Kidney (tissue), 14 donors: Measurements from ENCODE around the gene SCART1. TPM values are rescaled to one million over a fixed set of nuclear protein-coding genes. Genes with fewer than 3 reads are reported as not detected.
"Not testable (repeated sequence)": the region's sequence is repeated elsewhere in the genome, so short reads cannot be mapped to it uniquely, and the experiment has no call there.

ENCODE experiments used
- DNase-seq, 5 donors: peaks; one replicate each; pipeline ENCODE4 v3.0.0-alpha.2; 2013 to 2020
- FAIRE-seq: peaks from 2 replicates; lab custom pipeline; 2012; peaks lifted over from hg19 to GRCh38; lab: Jason Lieb, UNC
- H3K27ac ChIP-seq, 2 donors: one replicate each; pipeline ENCODE4 v1.7.0; 2013; ENCODE audit warnings: low read depth in 2 of 2, low read length in 2 of 2, inconsistent platforms in 1 of 2
- H3K27me3 ChIP-seq: one replicate; pipeline ENCODE4 v1.7.1; 2013; ENCODE audit warnings: low read length, inconsistent platforms; ENCODE audit not compliant: control insufficient read depth, insufficient read depth
- H3K36me3 ChIP-seq, 3 donors: one replicate each; pipeline versions ENCODE4 v1.7.0 to v1.7.1; 2013; ENCODE audit warnings: low read length in 3 of 3, control low read depth in 1 of 3, inconsistent platforms in 1 of 3; ENCODE audit not compliant: insufficient read depth in 3 of 3, control insufficient read depth in 2 of 3
- H3K4me1 ChIP-seq, 3 donors: one replicate each; pipeline versions ENCODE4 v1.7.0 to v1.7.1; 2013; ENCODE audit warnings: low read length in 3 of 3, inconsistent platforms in 1 of 3, low read depth in 1 of 3; ENCODE audit not compliant: control insufficient read depth in 2 of 3, insufficient read depth in 2 of 3
- H3K4me3 ChIP-seq, 3 donors: one replicate each; pipeline versions ENCODE4 v1.7.0 to v1.8.1; 2013; ENCODE audit warnings: low read length in 3 of 3, control low read depth in 1 of 3, inconsistent platforms in 1 of 3
- H3K9ac ChIP-seq, 3 donors: one replicate each; pipeline versions ENCODE4 v1.7.0 to v1.7.1; 2013; ENCODE audit warnings: low read length in 3 of 3, control low read depth in 1 of 3, inconsistent platforms in 1 of 3
- H3K9me3 ChIP-seq, 3 donors: one replicate each; pipeline versions ENCODE4 v1.7.0 to v1.7.1; 2013; ENCODE audit warnings: low read length in 3 of 3, control low read depth in 1 of 3, inconsistent platforms in 1 of 3; ENCODE audit not compliant: control insufficient read depth in 2 of 3, insufficient read depth in 1 of 3
- intact Hi-C: fragments of 100-400 bp; cut with DNase I; formaldehyde crosslinking; loops from one replicate; pipeline ENCODE4 v1.11.1; 2022
- polyA plus RNA-seq: library from polyadenylated mRNA; stranded (reverse); fragments of 350-450 nt; fragmentation: Illumina TruSeq; extraction: RNeasy Lipid Tissue Mini Kit (QIAGEN cat#74804); gene quantifications from one replicate; pipeline ENCODE4 v1.2.3, GENCODE V29; 2014; ENCODE audit warnings: low read depth, low replicate concordance; ENCODE audit not compliant: insufficient read depth
- total RNA-seq: library from RNA; stranded (reverse); fragmentation: NEBNext Ultra II Directional; extraction: Animal tissue kit (Norgen Biotek cat#: 25700); gene quantifications from one replicate; pipeline ENCODE4 v1.2.1, GENCODE V29; 2021
- TF ChIP-seq, protein P1 (sequence below): IDR thresholded peaks from 3 replicates; pipeline ENCODE4 v1.5.1; 2012; ENCODE audit warnings: mild to moderate bottlenecking, moderate library complexity, borderline replicate concordance; ENCODE audit not compliant: insufficient read depth; ENCODE audit errors: extremely low read depth
- donor health status: control.
- donor health status: control.
- donor health status: control.
- donor health status: control.
- donor health status: control.
- donor health status: DM: yes; HTN: yes; CAD: no.
- donor health status: Normal renal cell carcinoma (clear cell type).

The SCART1 gene
- total and polyA plus RNA-seq, 2 donors from 2014 or later = 0.37 to 3.9 TPM

DNA sequence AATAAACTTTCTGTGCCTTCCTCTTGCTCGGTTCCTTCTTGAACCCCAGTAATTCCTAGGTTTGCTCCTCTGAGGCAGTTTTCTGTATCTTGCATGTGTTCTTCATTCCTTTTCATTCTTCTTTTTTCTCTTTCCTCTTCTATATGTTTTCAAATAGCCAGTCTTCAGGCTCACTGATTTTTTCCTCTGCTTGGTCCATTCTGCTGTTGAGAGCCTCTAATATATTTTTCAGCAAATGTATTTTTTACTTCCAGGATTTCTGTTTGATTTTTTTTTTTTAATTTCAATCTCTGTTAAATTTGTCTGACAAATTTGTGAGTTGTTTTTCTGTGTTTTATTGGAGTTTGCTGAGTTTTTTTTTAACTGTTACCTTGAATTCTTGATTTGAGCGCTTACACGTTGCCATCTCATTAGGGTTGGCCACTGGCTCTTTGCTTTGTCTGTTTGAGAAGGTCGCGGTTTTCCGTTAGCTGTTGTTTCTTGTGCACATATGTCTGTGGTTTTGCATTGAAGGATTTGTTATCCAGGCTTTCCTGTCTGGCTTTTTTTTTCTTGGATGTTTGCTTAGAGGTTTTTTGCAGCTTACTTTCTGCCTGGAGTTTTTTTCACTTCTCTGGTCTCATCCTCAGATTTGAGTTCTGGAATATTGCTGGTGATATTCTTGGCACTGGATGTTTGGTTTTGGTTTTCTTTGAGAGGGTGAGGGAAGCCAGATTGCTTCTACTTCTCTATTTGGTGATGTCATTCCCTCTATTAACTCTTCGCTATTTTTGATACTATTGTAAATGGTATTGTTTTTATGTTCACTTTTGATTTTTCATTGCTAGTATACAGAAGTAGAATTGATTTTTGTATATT is 42.0 kb upstream of the SCART1 start:
- no peak for DNase-seq
- H3K27ac ChIP-seq = no peak overlapping the region
- H3K9ac ChIP-seq = no peak overlapping the region
- H3K27me3 ChIP-seq = no peaks in the 10 kb centered on the region
- no peak for FAIRE-seq
- H3K4me1 ChIP-seq = no peaks in the 10 kb centered on the region
- intact Hi-C loops = no loop called here
- peaks cover 4 to 12% (median 6%) of the 10 kb centered on the region in 3 donors for H3K9me3 ChIP-seq
- H3K4me3 ChIP-seq = no peak overlapping the region
- TF ChIP-seq, protein P1, sequence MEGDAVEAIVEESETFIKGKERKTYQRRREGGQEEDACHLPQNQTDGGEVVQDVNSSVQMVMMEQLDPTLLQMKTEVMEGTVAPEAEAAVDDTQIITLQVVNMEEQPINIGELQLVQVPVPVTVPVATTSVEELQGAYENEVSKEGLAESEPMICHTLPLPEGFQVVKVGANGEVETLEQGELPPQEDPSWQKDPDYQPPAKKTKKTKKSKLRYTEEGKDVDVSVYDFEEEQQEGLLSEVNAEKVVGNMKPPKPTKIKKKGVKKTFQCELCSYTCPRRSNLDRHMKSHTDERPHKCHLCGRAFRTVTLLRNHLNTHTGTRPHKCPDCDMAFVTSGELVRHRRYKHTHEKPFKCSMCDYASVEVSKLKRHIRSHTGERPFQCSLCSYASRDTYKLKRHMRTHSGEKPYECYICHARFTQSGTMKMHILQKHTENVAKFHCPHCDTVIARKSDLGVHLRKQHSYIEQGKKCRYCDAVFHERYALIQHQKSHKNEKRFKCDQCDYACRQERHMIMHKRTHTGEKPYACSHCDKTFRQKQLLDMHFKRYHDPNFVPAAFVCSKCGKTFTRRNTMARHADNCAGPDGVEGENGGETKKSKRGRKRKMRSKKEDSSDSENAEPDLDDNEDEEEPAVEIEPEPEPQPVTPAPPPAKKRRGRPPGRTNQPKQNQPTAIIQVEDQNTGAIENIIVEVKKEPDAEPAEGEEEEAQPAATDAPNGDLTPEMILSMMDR = no peak
- H3K36me3 ChIP-seq = peaks cover 0 to 18% (median 15%) of the 10 kb centered on the region in 3 donors

DNA sequence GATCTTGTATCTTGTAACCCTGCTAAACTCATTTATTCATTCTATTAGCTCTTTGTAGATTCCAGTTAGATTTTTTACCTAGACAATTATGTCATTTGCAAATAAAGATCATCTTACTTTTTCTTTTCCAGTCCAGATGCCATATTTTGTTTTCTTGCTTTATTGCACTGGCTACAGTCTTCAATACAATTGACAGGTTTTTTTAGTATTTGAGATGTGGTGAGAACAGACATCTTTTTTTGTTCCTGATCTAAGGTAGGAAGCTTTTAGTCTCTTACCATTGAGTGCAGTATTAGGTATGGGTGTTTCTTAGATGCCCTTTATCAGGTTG is 41.4 kb upstream of the SCART1 start:
- intact Hi-C loops = no loop called here
- FAIRE-seq (no peak), DNase-seq (no peak)
- Histone ChIP-seq H3K9ac (no peak overlapping the region), H3K4me1 (no peaks in the 10 kb centered on the region), H3K27ac (no peak overlapping the region), H3K36me3 (peaks cover 0 to 14% (median 12%) of the 10 kb centered on the region in 3 donors), H3K4me3 (no peak overlapping the region), H3K9me3 (peaks cover 4 to 12% (median 6%) of the 10 kb centered on the region in 3 donors), H3K27me3 (no peaks in the 10 kb centered on the region)
- TF ChIP-seq, protein P1 = no peak

DNA sequence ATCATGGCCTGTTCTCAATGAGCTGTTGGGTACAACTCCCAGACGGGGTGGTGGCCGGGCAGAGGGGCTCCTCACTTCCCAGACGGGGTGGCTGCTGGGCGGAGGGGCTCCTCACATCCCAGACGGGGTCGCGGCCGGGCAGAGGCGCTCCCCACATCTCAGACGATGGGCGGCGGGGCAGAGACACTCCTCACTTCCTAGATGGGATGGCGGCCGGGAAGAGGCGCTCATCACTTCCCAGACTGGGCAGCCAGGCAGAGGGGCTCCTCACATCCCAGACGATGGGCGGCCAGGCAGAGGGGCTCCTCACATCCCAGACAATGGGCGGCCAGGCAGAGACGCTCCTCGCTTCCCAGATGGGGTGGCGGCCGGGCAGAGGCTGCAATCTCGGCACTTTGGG is 39.3 kb upstream of the SCART1 start:
- H3K36me3 ChIP-seq = peaks cover 6 to 10% (median 7%) of the 10 kb centered on the region in 3 donors
- H3K4me1 ChIP-seq, H3K4me3 ChIP-seq, H3K27ac ChIP-seq, intact Hi-C loops, H3K9ac ChIP-seq, H3K27me3 ChIP-seq, FAIRE-seq: not testable (repeated sequence)
- peaks cover 3 to 12% (median 6%) of the 10 kb centered on the region in 3 donors for H3K9me3 ChIP-seq
- peak in 1 of 5 donors; percentile 51 for DNase-seq

DNA sequence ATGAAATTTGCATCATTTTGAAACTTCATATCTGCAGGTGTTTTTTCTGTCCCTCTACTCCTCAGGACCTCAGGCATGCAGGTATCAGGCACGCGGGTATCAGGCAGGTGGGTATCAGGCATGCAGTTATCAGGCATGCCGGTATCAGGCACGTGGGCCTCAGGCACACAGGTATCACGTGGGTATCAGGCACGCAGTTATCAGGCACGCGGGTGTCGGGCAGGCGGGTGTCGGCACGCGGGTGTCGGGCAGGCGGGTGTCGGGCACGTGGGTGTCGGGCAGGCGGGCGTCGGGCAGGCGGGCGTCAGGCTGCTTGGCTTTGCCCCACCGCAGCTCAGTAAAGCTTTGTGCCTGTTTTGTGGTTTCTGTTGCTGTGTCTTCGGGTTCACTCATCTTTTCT is 38.0 kb upstream of the SCART1 start:
- Histone ChIP-seq H3K4me1 (no peaks in the 10 kb centered on the region), H3K36me3 (peaks cover 6 to 14% (median 6%) of the 10 kb centered on the region in 3 donors), H3K27ac (no peak overlapping the region), H3K9ac (no peak overlapping the region), H3K4me3 (no peak overlapping the region), H3K9me3 (peaks cover 0 to 12% (median 6%) of the 10 kb centered on the region in 3 donors), H3K27me3 (no peaks in the 10 kb centered on the region)
- FAIRE-seq (no peak), DNase-seq (peak in 1 of 5 donors; percentile 63)
- intact Hi-C loops = no loop called here
- TF ChIP-seq, protein P1 = no peak
